NOMO-1 treated with dmso at 0.1 percent for 144 hours (cell line): ENCODE data around the gene MARVELD2.
"Not testable (repeated sequence)": the region's sequence is repeated elsewhere in the genome, so short reads cannot be mapped to it uniquely, and the experiment has no call there.

Source experiments
- DNase-seq: peaks from one replicate; lab custom pipeline; 2025; ENCODE audit not compliant: unreplicated experiment; lab: John Stamatoyannopoulos, UW

Gene MARVELD2

GRCh38 chr5:69449511-69449910 lies 34.6 kb downstream of the MARVELD2 start:
- no peak for DNase-seq

DNA sequence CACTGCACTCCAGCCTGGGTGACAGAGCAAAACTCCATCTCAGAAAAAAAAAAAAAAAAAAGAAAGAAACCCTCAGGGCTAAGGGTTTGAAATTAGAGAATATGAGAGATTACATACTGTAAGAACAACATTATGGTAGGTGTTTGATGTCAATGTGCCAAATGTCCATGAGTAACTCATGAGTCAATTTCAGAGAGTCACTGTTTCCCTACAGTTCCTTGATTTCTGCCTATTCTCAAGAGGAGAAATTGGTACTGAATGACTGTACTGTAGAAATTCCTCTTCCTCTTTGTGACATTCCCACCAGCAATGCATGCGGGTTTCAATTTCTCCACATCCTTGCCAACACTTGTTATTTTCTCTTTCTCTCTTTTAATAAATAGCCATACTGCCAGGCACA lies 35.2 kb downstream of the MARVELD2 start:
- no peak for DNase-seq

- DNase-seq, result not testable (repeated sequence)
Observed at GRCh38 chr5:69450527-69450926, 35.6 kb downstream of the MARVELD2 start.

- no peak for DNase-seq
Observed at GRCh38 chr5:69451941-69452647, 37.2 kb downstream of the MARVELD2 start.

DNA sequence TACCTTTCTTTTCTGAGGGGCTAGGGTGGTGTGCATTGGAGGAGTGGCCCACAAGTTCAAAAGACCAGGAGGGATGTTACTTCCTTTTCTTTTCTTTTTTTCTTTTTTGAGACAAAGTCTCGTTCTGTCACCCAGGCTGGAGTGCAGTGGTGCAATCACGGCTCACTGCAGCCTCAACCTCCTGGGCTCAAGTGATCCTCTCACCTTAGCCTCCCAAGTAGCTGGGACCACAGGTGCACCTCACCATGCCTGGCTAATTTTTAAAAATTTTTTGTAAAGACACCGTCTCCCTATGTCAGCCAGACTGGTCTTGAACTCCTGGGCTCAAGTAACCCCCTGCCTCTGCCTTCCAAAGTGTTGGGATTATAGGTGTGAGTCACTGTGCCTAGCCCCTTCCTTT lies 38.6 kb downstream of the MARVELD2 start:
- not testable (repeated sequence) for DNase-seq

GRCh38 chr5:69454460-69455249 lies 39.7 kb downstream of the MARVELD2 start:
- no peak for DNase-seq

DNA sequence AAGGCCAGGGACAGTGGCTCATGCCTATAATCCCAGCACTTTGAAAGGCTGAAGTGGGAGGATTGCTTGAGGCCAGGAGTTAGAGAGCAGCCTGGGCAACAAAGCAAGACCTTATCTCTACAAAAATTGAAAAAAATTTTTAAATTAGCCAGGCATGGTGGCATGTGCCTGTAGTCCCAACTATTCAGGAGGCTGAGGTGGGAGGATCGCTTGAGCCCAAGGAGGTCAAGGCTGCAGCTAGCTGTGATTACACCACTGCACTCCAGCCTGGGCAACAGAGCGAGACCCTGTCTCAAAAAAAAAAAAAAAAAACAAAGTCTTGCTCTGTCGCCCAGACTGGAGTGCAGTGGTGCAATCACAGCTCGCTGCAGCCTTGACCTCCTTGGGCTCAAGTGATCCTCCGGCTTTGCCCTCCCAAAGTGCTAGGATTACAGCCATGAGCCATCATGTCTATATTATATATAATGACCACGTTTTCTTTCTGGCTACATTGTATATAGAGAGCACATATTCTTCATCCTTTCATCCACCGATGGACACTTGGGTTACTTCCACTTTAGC lies 40.6 kb downstream of the MARVELD2 start:
- DNase-seq, result not testable (repeated sequence)

DNA sequence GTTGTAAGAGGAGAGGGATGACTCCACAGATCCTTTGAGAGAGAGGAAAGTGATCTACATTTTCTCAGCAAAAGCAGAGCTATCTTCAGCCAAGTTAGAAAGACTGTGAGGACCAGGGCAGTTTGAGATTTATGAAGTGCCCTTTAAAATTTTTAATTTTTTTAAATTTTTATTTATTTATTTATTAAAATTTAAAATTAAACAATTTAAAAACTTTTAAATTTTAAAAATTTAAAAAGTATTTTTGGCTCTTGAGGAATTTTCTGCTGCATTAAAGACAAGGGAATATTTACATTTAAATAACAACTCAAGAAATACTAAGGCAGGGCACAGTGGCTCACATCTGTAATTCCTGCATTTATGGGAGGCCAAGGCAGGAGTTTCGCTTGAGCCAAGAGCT lies 47.3 kb downstream of the MARVELD2 start:
- DNase-seq, result no peak

- DNase-seq, result not testable (repeated sequence)
Observed at GRCh38 chr5:69466375-69466774, 51.5 kb downstream of the MARVELD2 start.

GRCh38 chr5:69467442-69468225 lies 52.7 kb downstream of the MARVELD2 start:
- DNase-seq, result no peak

GRCh38 chr5:69468631-69469030 lies 53.7 kb downstream of the MARVELD2 start:
- peak; percentile 30 for DNase-seq

DNA sequence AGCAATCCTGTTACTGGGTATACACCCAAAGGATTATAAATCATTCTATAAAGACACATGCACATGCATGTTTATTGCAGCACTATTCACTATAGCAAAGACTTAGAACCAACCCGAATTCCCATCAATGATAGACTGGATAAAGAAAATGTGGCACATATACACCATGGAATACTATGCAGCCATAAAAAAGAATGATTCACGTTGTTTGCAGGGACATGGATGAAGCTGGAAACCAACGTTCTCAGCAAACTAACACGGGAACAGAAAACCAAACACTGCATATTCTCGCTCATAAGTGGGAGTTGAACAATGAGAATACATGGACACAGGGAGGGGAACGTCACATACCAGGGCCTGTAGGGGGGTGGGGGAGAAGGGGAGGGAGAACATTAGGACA lies 56.6 kb downstream of the MARVELD2 start:
- not testable (repeated sequence) for DNase-seq

DNA sequence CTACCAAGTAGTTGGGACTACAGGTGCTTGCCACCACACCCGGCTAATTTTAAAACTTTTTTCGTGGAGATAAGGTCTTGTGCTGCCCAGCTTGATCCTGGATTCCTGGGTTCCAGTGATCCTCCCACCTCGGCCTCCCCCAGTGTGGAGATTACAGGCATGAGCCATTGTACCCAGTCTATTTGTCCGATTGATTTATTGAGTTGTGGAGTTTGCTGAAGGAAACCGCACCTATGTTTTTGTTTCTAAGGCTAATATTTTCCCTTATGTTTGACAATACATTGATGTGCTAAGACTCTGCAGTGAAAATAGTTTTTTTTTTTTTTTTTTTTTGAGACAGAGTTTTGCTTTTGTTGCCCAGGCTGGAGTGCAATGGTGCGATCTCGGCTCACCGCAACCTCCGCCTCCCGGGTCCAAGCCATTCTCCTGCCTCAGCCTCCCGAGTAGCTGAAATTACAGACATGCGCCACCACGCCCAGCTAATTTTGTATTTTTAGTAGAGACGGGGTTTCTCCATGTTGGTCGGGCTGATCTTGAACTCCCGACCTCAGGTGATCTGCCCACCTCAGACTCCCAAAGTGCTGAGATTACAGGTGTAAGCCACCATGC lies 57.7 kb downstream of the MARVELD2 start:
- DNase-seq, result not testable (repeated sequence)

GRCh38 chr5:69477170-69477569 lies 62.3 kb downstream of the MARVELD2 start:
- no peak for DNase-seq

- DNase-seq, result not testable (repeated sequence)
Observed at GRCh38 chr5:69478296-69478695, 63.4 kb downstream of the MARVELD2 start.

GRCh38 chr5:69484891-69485290 lies 70.0 kb downstream of the MARVELD2 start:
- DNase-seq, result peak; percentile 83

- DNase-seq, result no peak
Observed at GRCh38 chr5:69485471-69485870, 70.6 kb downstream of the MARVELD2 start.

- DNase-seq, result no peak
Observed at GRCh38 chr5:69489246-69489645, 74.3 kb downstream of the MARVELD2 start.

GRCh38 chr5:69491027-69491426 lies 76.1 kb downstream of the MARVELD2 start:
- no peak for DNase-seq

DNA sequence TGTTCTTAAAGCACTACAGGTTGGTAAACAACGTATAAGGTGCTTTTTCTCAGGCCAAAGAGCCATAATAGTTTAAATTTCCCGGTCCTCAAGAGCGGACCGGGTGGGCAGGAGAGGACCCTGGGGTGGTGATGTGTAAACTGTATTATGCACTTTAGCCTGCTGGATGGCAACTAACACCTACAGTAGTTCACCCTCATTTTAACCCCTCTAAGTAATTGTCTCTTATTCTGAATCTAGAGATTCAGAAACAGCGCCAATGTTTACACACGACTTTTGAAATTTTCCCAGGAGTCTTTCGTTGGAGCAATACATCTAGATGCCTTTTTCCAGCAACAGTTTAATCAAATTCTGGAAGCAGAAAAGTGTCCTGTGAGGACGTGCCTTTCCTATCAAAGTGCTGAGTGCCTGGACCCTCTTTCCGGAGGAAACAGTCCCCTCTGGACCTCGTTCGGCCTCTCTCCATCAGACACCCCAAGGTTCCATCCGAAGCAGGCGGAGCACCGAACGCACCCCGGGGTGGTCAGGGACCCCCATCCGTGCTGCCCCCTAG lies 77.0 kb downstream of the MARVELD2 start:
- no peak for DNase-seq
